HepG2 (cell line): ENCODE data around the gene EMP2. TPM values are rescaled to one million over a fixed set of nuclear protein-coding genes. Genes with fewer than 3 reads are reported as not detected.

ENCODE experiments used
- ATRX ChIP-seq: sonication (generic); formaldehyde crosslinking; IDR thresholded peaks from 2 replicates; pipeline ENCODE4 v1.4.0; 2020; ENCODE audit warnings: missing genetic modification reagents, borderline replicate concordance
- CHD4 ChIP-seq: fragments of 200-600 bp; sonication (generic); IDR thresholded peaks from 2 replicates; pipeline ENCODE4 v1.7.0; 2017; ENCODE audit warnings: mild to moderate bottlenecking, low read length, borderline replicate concordance
- EED ChIP-seq: sonication (generic); formaldehyde crosslinking; IDR thresholded peaks from 2 replicates; pipeline ENCODE4 v1.5.0; 2020; ENCODE audit warnings: mild to moderate bottlenecking, missing genetic modification reagents
- FOXP1 ChIP-seq, 2 experiments: fragments of 450-650 bp in 1 of 2; IDR thresholded peaks; 2 replicates each; pipeline ENCODE4 v1.6.1; 2017 to 2018; ENCODE audit warnings: antibody characterized with exemption in 1 of 2
- NCOA5 ChIP-seq: sonication (generic); formaldehyde crosslinking; IDR thresholded peaks from 2 replicates; pipeline ENCODE4 v1.4.0; 2020; ENCODE audit warnings: missing genetic modification reagents
- SRY ChIP-seq: sonication (generic); formaldehyde crosslinking; IDR thresholded peaks from 2 replicates; pipeline ENCODE4 v1.8.0; 2022; ENCODE audit warnings: mild to moderate bottlenecking, missing genetic modification reagents
- XBP1 ChIP-seq: sonication (generic); formaldehyde crosslinking; IDR thresholded peaks from 2 replicates; pipeline ENCODE4 v1.5.0; 2020; ENCODE audit warnings: missing genetic modification reagents
- ZFY ChIP-seq: sonication (generic); formaldehyde crosslinking; IDR thresholded peaks from 2 replicates; pipeline ENCODE4 v1.4.0; 2020; ENCODE audit warnings: missing genetic modification reagents
- ZNF674 ChIP-seq: sonication (generic); formaldehyde crosslinking; IDR thresholded peaks from 2 replicates; pipeline ENCODE4 v1.5.0; 2020; ENCODE audit warnings: low read depth, mild to moderate bottlenecking, missing genetic modification reagents
- polyA plus RNA-seq, 8 experiments: library from polyadenylated mRNA; depleted of rRNA in 3 of 8; stranded (reverse) in 7 of 8; unstranded in 1 of 8; fragments of >200 nt; fragmentation: Illumina TruSeq in 4 of 8; extraction: Trizol in 4 of 8; gene quantifications; 2 replicates each; pipeline versions ENCODE4 v1.2.1 to v1.2.3, GENCODE V29; 2011 to 2016; ENCODE audit warnings: low read depth in 4 of 8, missing spikeins in 1 of 8, mixed read lengths in 1 of 8; ENCODE audit not compliant: insufficient read depth in 1 of 8
- total RNA-seq, 5 experiments: library from RNA; depleted of rRNA; stranded (reverse); fragments of >200 nt; fragmentation: Illumina TruSeq; extraction: Trizol; gene quantifications; 2 replicates each; pipeline ENCODE4 v1.2.3, GENCODE V29; 2016; ENCODE audit warnings: low read depth in 1 of 5
- TF ChIP-seq, protein P1 (sequence below), 2 experiments: fragments of 450-650 bp in 1 of 2; sonication (generic) in 1 of 2; formaldehyde crosslinking in 1 of 2; IDR thresholded peaks; 2 replicates each; pipeline versions ENCODE4 v1.6.1 to v1.8.0; 2016 to 2022; ENCODE audit warnings: antibody characterized with exemption in 1 of 2, mild to moderate bottlenecking in 1 of 2, missing genetic modification reagents in 1 of 2
- TF ChIP-seq, protein P2 (sequence below): sonication (generic); formaldehyde crosslinking; IDR thresholded peaks from 2 replicates; pipeline ENCODE4 v1.5.0; 2020; ENCODE audit warnings: missing genetic modification reagents
- TF ChIP-seq, protein P3 (sequence below): sonication (generic); formaldehyde crosslinking; IDR thresholded peaks from 2 replicates; pipeline ENCODE4 v1.8.1; 2022; ENCODE audit warnings: mild to moderate bottlenecking, missing genetic modification reagents
- TF ChIP-seq, protein P4 (sequence below): sonication (generic); formaldehyde crosslinking; IDR thresholded peaks from 2 replicates; pipeline ENCODE4 v1.9.0; 2021; ENCODE audit warnings: missing genetic modification reagents, borderline replicate concordance

Gene EMP2
- total and polyA plus RNA-seq, 2 of the 13 experiments (the other 11 are each of a cell fraction or from before 2014, with no cell fraction given), result 24.6 to 91.2 TPM

DNA sequence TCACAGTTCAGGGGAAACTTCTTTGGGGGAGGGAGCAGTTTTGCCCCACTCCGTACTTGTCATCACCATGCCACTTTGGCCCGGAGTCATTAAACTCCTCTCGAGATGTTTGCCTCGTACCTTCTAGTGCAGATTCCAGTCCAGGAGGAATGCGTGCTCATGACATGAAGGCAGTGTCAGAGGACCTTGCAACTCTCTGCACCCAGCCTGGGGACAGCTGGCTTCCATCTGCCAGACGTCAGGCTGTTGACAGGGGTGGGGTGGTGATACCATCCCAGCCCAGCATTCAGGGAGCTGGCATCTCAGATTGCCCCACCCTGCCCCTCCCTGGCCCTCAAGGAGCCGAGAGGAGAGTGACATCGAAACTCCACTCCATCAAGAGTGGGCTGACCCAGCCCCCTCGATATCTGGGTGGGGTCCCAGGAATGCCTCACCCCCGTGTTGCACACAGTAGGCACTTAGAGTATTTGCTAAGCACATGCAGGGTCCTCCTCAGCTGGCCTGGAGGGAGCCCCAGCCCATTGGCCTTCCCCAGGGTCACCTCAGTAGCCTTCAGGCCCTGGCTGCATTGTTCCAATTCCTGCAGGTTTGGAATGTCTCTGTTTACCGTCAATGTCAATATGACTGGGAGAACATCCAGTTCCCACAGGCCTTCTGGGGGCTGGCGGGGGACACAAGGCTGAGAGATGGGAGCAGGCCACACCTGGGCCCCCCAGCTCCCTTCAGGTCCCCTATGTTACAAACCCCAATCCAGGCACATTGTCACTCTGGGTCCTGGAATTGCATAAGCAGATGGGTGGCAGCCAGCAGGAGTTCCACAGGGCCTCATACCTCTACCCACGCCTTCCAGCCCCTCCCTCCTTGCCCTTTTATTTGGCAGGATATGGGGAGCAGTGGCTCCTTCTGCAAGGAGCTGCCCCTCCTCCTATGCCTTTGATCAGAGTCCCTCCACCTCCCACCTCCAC, 21.3 kb upstream of the EMP2 start (continued):
- TF ChIP-seq, protein P1, sequence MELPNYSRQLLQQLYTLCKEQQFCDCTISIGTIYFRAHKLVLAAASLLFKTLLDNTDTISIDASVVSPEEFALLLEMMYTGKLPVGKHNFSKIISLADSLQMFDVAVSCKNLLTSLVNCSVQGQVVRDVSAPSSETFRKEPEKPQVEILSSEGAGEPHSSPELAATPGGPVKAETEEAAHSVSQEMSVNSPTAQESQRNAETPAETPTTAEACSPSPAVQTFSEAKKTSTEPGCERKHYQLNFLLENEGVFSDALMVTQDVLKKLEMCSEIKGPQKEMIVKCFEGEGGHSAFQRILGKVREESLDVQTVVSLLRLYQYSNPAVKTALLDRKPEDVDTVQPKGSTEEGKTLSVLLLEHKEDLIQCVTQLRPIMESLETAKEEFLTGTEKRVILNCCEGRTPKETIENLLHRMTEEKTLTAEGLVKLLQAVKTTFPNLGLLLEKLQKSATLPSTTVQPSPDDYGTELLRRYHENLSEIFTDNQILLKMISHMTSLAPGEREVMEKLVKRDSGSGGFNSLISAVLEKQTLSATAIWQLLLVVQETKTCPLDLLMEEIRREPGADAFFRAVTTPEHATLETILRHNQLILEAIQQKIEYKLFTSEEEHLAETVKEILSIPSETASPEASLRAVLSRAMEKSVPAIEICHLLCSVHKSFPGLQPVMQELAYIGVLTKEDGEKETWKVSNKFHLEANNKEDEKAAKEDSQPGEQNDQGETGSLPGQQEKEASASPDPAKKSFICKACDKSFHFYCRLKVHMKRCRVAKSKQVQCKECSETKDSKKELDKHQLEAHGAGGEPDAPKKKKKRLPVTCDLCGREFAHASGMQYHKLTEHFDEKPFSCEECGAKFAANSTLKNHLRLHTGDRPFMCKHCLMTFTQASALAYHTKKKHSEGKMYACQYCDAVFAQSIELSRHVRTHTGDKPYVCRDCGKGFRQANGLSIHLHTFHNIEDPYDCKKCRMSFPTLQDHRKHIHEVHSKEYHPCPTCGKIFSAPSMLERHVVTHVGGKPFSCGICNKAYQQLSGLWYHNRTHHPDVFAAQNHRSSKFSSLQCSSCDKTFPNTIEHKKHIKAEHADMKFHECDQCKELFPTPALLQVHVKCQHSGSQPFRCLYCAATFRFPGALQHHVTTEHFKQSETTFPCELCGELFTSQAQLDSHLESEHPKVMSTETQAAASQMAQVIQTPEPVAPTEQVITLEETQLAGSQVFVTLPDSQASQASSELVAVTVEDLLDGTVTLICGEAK (IDR thresholded peaks at IDR 0.05), result no peak
- TF ChIP-seq, protein P1 (CRISPR knock-in tag; IDR thresholded peaks at IDR 0.05), result 0 out of 2 replicates have a peak, but pooled peaks have one; percentile 37
- TF ChIP-seq SRY (no peak), NCOA5 (CRISPR knock-in tag) (no peak), EED (CRISPR knock-in tag) (no peak), XBP1 (CRISPR knock-in tag) (no peak), ZFY (CRISPR knock-in tag) (peak; percentile 57), CHD4 (no peak), ATRX (CRISPR knock-in tag) (no peak), FOXP1 (IDR thresholded peaks at IDR 0.05) (no peak), FOXP1 (CRISPR knock-in tag; IDR thresholded peaks at IDR 0.05) (peak; percentile 60), ZNF674 (CRISPR knock-in tag) (no peak)
- TF ChIP-seq, protein P2, sequence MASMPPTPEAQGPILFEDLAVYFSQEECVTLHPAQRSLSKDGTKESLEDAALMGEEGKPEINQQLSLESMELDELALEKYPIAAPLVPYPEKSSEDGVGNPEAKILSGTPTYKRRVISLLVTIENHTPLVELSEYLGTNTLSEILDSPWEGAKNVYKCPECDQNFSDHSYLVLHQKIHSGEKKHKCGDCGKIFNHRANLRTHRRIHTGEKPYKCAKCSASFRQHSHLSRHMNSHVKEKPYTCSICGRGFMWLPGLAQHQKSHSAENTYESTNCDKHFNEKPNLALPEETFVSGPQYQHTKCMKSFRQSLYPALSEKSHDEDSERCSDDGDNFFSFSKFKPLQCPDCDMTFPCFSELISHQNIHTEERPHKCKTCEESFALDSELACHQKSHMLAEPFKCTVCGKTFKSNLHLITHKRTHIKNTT (CRISPR knock-in tag), result no peak
- TF ChIP-seq, protein P3, sequence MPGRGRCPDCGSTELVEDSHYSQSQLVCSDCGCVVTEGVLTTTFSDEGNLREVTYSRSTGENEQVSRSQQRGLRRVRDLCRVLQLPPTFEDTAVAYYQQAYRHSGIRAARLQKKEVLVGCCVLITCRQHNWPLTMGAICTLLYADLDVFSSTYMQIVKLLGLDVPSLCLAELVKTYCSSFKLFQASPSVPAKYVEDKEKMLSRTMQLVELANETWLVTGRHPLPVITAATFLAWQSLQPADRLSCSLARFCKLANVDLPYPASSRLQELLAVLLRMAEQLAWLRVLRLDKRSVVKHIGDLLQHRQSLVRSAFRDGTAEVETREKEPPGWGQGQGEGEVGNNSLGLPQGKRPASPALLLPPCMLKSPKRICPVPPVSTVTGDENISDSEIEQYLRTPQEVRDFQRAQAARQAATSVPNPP (CRISPR knock-in tag), result no peak
- TF ChIP-seq, protein P4, sequence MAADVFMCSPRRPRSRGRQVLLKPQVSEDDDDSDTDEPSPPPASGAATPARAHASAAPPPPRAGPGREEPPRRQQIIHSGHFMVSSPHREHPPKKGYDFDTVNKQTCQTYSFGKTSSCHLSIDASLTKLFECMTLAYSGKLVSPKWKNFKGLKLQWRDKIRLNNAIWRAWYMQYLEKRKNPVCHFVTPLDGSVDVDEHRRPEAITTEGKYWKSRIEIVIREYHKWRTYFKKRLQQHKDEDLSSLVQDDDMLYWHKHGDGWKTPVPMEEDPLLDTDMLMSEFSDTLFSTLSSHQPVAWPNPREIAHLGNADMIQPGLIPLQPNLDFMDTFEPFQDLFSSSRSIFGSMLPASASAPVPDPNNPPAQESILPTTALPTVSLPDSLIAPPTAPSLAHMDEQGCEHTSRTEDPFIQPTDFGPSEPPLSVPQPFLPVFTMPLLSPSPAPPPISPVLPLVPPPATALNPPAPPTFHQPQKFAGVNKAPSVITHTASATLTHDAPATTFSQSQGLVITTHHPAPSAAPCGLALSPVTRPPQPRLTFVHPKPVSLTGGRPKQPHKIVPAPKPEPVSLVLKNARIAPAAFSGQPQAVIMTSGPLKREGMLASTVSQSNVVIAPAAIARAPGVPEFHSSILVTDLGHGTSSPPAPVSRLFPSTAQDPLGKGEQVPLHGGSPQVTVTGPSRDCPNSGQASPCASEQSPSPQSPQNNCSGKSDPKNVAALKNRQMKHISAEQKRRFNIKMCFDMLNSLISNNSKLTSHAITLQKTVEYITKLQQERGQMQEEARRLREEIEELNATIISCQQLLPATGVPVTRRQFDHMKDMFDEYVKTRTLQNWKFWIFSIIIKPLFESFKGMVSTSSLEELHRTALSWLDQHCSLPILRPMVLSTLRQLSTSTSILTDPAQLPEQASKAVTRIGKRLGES (CRISPR knock-in tag), result no peak
